ENCODE measurements around the gene NRN1L.

DNA sequence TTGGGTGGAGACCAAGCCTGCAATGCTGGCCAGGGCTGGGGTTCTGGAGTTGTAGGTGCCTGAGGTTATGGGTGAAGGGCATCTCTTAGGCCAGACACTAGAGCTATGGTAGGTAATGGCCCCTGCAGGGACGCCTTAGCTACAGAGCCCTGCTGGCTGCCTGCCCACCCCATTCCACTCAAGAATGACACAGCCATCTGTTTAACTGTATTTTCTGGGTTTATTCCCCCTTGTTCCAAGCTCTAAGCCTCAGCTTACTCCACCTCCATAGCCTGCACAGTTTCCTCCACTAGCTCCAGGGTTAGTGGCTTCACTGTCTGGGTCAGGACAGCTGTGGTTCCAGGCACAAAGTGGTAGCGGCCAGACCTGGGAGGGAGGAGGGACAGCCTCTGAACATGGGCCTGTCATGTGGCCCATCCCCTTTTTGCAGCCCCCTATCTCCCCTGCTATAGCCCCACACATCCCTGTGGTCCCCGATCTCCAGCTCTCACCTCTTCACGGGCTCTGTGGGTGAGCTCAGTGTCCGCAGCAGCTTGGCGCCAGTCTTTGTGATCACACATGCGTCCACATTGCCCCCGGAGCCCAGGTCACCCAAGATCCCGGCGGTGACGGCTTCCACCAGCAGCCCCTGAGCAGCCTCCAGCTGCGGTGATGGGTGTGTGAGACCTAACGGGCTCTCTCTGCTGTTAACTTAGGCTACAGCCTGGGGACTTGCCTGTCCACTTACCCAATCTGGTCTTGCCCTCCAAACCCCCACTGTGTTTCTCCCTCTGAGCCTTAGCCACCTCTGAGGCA is 49.8 kb downstream of the NRN1L start:
- no peak for TF ChIP-seq POLR2A (IDR thresholded peaks at IDR 0.05; ENCODE audit: low read length)
- TF ChIP-seq GATA1 (IDR thresholded peaks at IDR 0.05; ENCODE audit: low read depth, low read length) = no peak
